HG02759 (cell line): ENCODE results near the gene INPP5D.
"Not testable (repeated sequence)": the region's sequence is repeated elsewhere in the genome, so short reads cannot be mapped to it uniquely, and the experiment has no call there.

Experiments used
- ATAC-seq: cut with Tn5 transposase; IDR thresholded peaks from one replicate; pipeline ENCODE4 v1.9.1; 2021; ENCODE audit warnings: mild to moderate bottlenecking, moderate library complexity; ENCODE audit not compliant: unreplicated experiment

INPP5D gene

DNA sequence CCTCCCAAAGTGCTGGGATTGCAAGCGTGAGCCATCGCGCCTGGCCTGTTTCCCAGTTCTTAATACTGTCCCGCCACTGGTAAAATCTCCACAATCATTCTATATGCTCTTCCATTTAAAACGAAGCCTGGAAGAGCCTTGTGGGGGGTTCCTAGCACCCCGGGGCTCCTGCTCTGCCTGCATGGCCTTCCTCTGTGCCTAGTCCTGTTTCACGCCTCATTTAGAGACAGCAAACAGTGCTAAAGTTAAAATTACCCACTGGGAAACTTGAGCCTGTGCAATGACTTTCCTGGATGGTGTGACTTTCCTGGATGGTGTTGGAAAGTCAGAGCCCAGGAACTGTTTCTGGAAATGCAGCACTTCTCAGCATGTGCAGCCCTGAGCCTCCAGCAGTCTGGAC, 55.0 kb downstream of the INPP5D start:
- no peak for ATAC-seq

DNA sequence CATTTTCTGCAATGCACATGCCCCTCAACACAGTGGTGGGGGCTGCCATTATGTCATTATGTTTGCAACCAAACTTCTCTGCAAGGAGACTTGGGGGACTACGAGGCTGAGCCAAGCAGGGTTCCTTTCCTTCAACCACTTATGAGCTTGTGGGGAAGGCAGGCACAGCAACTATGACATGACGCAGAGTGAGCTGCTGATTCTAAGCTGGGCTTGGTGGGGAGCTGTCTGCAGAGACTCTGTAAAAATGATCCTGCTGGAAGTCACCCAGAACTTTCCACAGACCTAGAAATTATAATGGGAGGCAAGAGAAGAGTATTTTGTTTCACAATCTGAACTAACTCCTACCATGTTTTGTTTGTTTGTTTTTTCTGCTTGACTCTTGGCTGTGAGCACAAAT, 55.6 kb downstream of the INPP5D start:
- ATAC-seq: no peak

DNA sequence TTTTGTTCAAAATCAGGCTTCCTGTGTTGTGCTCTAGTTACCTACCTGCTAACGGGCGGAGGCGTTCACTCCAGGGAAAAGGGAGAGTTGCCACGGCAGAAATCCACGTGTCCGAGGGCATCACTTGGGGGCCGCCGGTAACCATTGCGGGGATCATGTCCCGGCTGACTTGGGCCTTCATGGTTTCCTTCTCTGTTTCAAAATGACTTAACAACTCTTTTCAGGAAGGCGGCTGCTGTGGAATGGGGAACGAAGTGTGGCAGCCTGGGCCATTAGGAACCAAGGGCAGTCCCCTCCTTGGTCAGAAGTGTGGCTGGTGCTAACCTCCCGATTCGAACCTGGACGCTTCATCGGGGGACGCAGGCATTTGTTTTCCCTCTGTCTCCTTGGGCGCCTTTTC, 56.8 kb downstream of the INPP5D start:
- ATAC-seq: no peak

DNA sequence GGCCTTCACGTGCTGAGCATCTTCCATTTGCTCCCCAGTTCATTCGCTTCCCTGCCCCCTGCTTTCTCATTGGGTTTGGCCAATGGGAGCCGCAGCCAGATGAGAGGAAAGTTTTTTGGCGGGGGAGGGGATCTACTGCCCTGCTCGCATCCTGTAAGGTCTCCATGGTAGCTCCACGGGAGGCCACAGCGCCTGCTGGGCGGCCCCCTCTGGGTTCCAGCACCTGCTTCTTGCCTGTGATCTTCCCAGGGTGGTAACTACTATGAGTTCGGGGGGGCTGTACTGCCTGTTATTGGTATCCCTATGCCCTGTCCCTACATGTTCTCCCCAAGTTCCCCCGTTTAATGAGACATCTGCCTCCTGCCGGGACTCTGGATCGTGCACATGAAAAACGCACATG, 57.2 kb downstream of the INPP5D start:
- ATAC-seq: no peak

DNA sequence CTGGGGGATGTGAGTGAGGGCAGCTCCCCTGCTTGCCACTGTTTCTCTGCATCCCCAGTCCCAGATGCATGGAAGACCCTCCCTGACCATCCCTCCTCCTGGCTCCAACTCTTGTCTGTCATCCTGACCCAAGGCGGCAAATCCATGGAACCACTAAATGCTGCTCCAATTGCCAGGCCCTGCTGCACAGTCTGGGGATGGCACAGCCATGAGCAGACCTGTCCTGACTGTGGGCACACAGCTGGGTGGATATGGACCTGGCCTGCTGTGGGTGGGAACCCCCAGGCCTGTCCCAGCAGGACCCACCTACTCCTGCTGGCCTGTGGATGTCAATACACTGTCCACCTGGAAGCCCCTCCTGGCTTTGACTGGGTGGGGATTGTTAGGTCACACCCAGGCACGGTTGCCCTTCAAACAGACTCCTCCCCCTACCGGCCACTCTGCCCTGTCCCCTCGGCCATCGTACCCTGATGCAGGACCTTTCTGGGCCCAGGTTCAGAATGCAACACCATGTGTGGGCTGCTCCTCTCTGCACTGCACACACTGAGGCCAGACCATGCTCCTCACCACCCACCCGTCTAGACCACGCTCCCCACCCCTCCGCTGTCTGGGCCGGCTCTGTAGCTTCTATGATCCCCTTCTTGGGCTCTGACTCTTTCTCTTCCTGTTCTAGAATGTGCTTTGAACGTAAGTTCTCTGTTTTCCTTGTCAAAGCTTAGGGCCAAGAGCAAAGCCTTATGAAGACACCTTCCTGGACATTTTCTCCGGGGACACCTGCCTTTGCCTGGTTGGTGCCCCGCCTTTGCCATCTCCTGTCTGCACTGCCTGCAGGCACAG, 57.9 kb downstream of the INPP5D start:
- no peak for ATAC-seq

DNA sequence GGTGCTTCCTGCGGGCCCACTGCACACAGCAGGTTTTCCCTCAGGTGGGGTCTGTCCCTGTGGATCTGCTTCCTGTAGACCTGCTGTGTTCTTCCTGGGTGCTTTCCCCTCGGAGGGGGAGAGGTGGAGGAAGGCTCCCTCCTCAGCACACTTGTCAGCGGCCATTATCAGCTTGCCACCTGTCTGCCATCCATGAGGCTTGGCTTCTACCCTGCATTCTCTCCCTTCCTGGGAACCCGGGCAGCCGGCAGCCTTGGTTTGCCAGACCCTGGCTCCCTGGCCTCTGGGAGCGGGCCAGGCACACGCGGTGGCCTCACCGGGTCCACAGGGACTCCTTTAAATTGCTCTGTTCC, 58.5 kb downstream of the INPP5D start:
- ATAC-seq: no peak

DNA sequence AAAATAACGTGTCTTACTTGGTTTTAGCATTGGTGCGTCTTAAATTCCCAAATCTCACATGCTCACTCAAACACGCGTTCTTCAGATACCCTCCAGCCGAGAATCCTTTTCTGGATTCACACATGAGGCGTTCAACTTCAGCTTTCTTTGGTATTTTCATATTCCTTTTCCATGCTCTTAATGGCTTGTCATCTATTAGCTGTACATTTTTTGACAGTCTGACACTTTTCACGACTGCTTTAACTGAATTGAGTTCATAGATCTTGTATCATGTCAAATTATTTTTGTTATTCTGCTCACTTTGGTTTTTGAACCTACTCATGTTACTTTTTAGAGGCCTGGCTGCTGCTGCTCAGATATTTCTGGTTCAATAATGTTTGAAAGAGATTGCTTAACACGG, 59.0 kb downstream of the INPP5D start:
- no peak for ATAC-seq

DNA sequence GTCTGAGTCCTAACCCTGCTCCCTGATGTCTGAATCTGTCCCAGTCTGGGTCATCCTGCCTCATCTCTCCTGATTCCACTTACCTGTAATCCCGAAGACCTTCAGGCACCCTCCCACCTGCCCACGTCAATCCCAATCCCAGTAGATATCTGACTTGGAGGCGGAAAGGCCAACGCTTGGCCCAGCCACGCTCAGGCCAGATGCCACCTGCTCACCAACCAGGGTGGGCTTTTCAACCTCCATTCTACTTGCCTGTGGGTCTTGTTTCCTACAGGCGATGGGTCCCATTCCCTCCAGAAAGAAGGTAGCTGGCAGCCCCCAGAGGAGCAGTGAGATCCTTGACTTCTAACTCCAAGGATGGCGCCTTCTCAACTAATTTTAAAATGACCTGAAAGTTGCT, 59.7 kb downstream of the INPP5D start:
- ATAC-seq: no peak

DNA sequence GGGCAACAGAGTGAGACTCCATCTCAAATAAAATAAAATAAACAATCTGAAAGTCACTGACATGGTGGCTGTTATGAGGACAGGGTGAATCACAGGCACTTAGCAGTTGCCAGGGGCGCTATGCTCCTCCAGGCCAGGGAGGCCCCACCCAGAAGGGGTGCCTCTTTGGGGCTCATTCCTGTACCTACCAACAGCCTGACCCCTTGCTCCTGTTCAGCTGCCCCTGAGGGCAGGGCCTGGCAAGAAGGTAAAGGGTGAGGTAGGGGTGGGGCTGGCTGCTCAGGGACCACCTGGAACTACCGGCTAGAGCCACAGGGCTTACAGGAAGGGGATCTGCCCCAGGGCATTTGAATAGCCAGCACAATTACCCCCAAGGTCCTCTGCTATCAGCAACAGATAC, 60.3 kb downstream of the INPP5D start:
- ATAC-seq: no peak

DNA sequence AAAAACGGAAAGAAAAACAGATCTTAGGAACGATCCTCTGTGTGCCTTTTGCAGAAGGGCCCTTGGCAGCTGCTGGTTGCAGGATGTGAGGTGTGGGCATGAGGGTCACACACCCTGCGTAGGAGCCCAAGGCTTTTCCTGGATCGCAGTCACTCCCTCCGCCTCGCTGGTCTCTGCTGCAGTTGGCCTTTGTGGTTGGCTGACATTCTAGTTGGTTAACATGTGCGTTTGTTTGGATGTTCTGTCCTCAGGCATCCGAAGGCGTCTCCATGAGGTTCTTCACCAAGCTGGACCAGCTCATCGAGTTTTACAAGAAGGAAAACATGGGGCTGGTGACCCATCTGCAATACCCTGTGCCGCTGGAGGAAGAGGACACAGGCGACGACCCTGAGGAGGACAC, 61.7 kb downstream of the INPP5D start:
- no peak for ATAC-seq

DNA sequence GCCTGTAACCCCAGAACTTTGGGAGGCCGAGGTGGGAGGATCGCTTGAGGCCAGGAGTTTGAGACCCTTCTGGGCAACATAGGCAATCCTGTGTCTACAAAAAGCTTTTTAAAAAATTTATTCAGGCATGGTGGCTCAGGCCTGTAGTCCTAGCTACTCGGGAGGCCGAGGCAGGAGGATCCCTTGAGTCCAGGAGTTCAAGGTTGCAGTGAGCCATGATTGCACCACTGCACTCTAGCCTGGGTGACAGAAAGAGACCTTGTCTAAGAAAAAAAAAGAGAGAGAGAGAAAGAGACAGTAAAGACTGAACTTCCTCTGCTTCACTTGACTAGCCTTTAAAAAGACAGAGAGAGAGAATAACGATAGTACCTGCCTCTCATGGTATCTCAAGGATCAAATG, 62.4 kb downstream of the INPP5D start:
- ATAC-seq: no peak

DNA sequence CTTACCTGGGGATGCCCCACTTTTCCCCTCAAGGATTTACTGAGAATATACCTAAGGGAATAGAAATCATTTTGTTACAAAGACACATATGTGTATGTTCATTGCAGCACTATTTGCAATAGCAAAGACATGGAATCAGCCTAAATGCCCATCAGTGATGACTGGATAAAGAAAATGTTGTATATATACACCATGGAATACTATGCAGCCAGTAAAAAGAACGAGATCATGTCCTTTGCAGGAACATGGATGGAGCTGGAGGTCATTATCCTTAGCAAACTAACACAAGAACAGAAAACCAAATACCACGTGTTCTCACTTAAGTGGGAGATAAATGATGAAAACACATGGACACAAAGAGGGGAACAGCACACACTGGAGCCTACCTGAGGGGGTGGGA, 63.4 kb downstream of the INPP5D start:
- ATAC-seq: not testable (repeated sequence)

DNA sequence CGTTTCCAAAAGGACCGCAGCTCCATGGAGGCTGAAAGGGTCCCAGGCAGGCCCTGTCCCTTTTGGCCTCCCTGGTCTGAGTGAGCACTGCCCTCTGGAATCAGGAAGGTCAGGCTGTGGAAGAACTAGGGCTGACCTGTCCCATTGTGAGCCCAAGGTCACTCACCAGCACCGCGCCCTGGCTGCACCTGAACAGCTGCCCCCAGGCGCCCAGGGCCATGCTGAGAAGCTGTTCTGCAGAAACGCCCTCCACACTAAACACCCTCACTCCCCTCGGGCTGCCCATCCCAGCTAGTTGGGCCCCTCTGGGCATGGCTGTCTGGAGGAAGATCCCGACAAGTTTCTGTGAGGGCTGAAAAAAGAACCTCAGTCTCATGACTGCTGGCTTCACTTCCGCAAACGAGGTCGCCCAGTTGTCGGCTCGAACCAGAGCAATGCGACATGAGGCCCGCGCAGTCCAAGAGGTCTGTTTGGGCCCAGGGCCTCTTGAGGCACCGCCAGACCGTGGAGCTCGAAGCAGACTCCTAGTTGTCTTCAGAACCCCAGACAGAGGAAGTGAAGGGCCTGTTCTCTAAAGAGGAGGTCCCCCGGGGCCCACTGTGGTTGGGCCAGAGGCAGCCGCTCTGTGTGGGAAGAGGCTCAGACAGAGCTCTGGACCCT, 64.4 kb downstream of the INPP5D start:
- ATAC-seq: peak; percentile 92

DNA sequence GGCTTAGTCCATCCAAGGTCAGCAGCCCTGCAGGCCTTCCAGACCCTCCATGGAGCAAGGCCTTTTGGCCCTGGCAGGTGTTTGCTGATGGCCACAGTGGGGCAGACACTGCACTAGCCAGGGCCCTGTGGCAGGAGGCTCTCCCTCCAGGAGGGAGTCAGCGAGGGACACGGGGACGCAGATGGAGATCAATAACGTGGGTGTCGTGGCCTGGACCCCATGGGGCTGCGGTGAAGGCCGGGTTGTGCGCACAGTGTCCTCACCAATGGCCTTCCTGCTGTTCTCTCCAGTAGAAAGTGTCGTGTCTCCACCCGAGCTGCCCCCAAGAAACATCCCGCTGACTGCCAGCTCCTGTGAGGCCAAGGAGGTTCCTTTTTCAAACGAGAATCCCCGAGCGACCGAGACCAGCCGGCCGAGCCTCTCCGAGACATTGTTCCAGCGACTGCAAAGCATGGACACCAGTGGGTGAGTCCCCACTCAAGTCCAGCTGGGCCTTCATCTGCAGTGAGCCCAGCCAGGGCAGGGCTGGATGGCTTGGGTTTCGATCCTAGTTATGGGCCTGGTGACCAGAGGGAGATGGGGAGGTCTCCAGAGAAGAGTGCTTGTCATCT, 65.4 kb downstream of the INPP5D start:
- ATAC-seq: no peak

DNA sequence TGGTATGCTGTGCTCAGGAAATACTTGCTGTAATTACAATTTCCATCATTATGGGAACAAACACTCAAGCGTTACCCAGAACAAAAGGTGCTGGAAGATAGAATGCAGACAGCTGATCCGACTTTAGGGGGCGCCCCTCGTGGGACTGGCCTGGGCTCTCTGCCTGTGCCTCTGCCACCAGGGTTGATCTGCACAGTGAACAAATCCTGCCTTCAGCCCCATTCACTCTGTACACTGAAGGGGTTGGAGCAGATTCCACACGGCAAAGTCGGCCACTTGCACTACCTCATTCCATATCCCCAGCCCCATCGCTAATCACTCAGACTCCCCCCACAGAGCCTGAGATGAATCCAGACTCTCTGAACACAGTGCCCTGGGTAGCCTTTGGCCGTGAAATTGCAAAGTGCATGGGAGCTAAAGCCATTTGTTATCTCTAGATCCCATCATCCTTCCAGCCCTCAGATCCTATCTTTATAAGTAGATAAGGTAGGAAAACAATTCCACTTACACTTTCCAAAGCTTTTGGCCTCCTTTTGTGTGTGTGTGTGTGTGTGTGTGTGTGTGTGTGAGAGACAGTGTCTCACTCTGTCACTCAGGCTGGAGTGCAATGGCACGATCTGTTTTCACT, 69.3 kb downstream of the INPP5D start:
- ATAC-seq: no peak

DNA sequence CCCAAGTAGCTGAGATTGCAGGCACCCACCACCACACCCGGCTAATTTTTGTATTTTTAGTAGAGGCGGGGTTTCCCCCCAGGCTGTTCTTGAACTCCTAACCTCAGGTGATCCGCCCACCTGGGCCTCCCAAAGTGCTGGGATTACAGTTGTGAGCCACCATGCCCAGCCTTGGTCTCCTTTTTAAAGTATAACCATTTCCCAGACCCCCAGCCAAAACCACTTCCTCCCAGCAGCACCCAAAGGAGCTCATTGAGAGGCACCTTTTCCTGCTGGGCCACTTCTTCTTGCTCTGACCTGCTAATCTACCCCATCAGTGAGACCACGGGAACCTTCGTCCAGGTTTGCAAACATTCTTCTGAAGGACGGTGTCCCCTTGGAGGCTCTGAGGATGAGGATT, 69.9 kb downstream of the INPP5D start:
- no peak for ATAC-seq

DNA sequence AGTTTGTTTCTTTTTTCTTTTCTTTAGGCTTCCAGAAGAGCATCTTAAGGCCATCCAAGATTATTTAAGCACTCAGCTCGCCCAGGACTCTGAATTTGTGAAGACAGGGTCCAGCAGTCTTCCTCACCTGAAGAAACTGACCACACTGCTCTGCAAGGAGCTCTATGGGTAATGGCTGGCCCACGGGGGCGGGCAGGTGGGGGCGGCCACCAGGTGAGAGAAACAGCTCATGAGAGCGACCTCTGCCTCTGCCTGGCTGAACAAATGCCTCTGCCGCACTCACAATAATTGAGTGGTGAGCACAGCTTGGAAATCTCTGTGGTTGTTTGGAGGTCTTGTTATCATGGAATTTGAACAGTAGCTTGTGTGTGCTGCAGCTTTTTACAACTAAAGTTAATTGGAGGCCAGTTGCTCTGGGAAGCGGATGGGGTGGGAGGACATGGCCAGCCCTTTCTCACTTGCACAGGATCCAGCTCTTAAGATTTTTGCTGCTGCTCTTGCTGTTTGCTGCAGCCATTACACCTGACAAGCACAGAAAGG, 70.4 kb downstream of the INPP5D start:
- no peak for ATAC-seq

DNA sequence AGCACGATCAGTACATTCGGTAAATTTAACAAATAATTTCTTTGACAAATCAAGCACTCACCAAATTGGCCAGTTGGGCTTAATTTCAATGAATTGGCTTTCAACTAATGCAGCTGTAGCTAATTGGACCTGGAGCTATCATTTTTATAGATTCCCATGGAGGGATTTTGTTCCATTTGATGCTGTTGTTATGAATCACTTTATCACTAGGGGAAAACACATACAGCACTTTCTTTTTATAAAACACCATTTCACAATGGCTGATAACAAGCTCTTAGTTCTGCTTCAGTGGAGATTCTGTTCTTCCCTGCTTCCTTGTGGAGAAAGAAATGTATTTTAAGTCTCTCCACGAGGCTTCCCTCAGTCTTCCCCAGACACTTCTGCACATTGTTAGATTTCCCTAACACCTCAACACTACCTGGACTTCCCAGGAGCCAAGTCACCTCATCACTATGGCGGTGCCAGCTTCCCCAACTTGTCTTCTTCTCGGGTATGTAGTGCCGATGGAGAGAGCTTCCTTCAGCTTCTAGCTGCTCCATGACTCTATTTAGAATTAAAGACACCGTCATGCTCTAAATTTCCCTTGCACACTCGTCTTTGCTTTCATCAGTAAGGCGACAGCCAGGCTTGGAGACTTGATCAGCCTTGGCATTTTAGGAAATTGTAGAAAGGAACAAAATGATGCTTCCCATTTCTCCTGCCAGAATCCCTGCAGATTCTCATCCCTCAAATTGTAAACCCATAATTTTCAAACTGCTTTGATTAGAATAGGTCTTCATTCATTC, 72.0 kb downstream of the INPP5D start:
- ATAC-seq: no peak

DNA sequence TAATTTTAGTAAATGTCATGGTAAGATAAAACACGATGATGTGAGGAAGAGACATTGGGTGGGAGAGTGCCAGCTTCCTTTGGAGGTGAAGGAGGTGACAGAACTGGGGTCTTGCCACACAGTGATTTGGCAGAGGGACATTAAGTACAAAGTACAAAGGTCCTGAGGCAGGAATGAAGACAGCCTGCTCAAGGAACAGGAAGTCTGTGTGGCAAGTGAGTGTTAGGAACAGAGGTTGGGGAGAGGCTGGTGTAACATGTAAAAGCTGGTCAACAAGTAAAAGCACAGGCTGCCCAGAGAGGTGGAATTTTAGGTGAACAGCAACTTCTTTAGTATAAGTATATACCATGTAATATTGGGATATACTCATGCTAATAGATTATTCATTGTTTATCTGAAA, 73.1 kb downstream of the INPP5D start:
- no peak for ATAC-seq

DNA sequence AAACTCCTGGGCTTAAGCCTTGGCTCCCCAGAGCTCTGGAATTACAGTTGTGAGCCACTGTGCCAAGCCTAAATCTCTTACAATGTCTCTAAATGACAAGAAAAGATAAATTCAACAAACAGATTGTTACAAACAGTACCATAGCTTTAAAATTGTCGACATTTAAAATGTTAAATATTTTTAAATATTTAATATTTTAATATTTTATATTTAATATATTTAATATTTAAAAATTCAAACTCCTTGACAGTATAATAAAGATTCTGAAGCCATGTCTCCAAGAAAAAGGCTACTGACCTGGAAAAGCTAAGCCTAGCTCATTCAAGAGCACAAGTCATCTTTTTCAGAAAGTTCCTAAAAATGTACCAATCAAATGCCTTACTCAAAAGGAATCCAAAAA, 75.3 kb downstream of the INPP5D start:
- no peak for ATAC-seq

DNA sequence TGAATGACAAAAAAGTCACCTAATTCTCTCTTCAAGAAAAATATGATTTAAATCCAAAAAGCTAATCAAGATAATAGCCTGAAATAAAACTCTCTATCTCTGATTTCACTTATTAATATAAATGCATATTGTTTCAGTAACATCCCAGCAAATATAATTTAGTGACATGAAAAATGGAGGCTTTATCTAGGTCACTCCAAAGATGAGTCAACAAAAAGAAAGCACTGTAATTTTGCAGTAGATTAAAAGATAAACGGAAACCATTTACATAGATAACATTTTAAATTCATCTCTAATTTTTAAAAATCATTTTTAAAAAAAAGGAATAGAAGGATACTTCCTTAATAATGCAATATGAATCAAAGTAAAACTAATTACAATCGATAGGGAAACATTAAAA, 76.9 kb downstream of the INPP5D start:
- ATAC-seq: no peak
